ENCODE results near the gene SCN3B.

The SCN3B gene

GRCh38 chr11:123654566-123655081 is at the start of gene SCN3B:
Gene SCN3B, minus strand, starts transcription at chr11:123654624. Its CDS starts 823 bp downstream, at chr11:123653801.
- no peak for DNase-seq (ENCODE audit: low read depth)
- TF ChIP-seq CTCF (IDR thresholded peaks at IDR 0.05; ENCODE audit: insufficient read depth, low read depth, low read length, missing control alignments), result no peak
- no peak within 1 kb of the TSS for H3K4me3 ChIP-seq (ENCODE audit: low read depth, low read length)

GRCh38 chr11:123702696-123703095 is 48.3 kb upstream of the SCN3B start:
- H3K4me3 ChIP-seq (ENCODE audit: low read depth, low read length), result no peak overlapping the region
- DNase-seq (ENCODE audit: low read depth), result no peak
- TF ChIP-seq CTCF (IDR thresholded peaks at IDR 0.05; ENCODE audit: insufficient read depth, low read depth, low read length, missing control alignments), result no peak

GRCh38 chr11:123702139-123702538 is 47.7 kb upstream of the SCN3B start:
- TF ChIP-seq CTCF (IDR thresholded peaks at IDR 0.05; ENCODE audit: insufficient read depth, low read depth, low read length, missing control alignments), result no peak
- DNase-seq (ENCODE audit: low read depth), result peak; percentile 24
- no peak overlapping the region for H3K4me3 ChIP-seq (ENCODE audit: low read depth, low read length)

GRCh38 chr11:123700772-123701171 is 46.3 kb upstream of the SCN3B start:
- H3K4me3 ChIP-seq (ENCODE audit: low read depth, low read length), result no peak overlapping the region
- TF ChIP-seq CTCF (IDR thresholded peaks at IDR 0.05; ENCODE audit: insufficient read depth, low read depth, low read length, missing control alignments), result no peak
- DNase-seq (ENCODE audit: low read depth), result no peak

GRCh38 chr11:123698546-123699127 is 44.2 kb upstream of the SCN3B start:
- DNase-seq (ENCODE audit: low read depth), result no peak
- TF ChIP-seq CTCF (IDR thresholded peaks at IDR 0.05; ENCODE audit: insufficient read depth, low read depth, low read length, missing control alignments), result no peak
- H3K4me3 ChIP-seq (ENCODE audit: low read depth, low read length), result no peak overlapping the region

- no peak for DNase-seq (ENCODE audit: low read depth)
- no peak overlapping the region for H3K4me3 ChIP-seq (ENCODE audit: low read depth, low read length)
- TF ChIP-seq CTCF (IDR thresholded peaks at IDR 0.05; ENCODE audit: insufficient read depth, low read depth, low read length, missing control alignments), result no peak
These were observed 41.8 kb upstream of the SCN3B start for GRCh38 chr11:123696183-123696582.

- no peak overlapping the region for H3K4me3 ChIP-seq (ENCODE audit: low read depth, low read length)
- no peak for DNase-seq (ENCODE audit: low read depth)
- no peak for TF ChIP-seq CTCF (IDR thresholded peaks at IDR 0.05; ENCODE audit: insufficient read depth, low read depth, low read length, missing control alignments)
These were observed 40.8 kb upstream of the SCN3B start for GRCh38 chr11:123695231-123695630.
